IMR-90 (cell line): ENCODE measurements around the gene PET100. TPM values are rescaled to one million over a fixed set of nuclear protein-coding genes. Genes with fewer than 3 reads are reported as not detected.

Source experiments
- ATAC-seq: fragments of 200-7000 bp; cut with Tn5 transposase; 2 replicates; pipeline ENCODE4 v1.9.1; 2020; ENCODE audit warnings: low read depth, mild to moderate bottlenecking, moderate library complexity
- BruUV-seq: library from RNA; stranded (reverse); fragments of 400-500 nt; replicated peaks from 2 replicates; lab custom pipeline; 2021; lab: Mats Ljungman, UMichigan
- CTCF ChIA-PET: fragments of 300-600 bp; formaldehyde crosslinking; extraction: SDS; loops from one replicate; lab custom pipeline; 2021; ENCODE audit warnings: antibody characterized with exemption; lab: Yijun Ruan, JAX
- POLR2A ChIA-PET: fragments of 300-600 bp; sonication (Branson Sonifier 250); formaldehyde crosslinking; loops from one replicate; lab custom pipeline; 2022; ENCODE audit warnings: antibody characterized with exemption; ENCODE audit not compliant: unreplicated experiment; lab: Charles Lee
- DNase-seq: peaks from one replicate; pipeline ENCODE4 v3.0.0; 2013
- H2AFZ ChIP-seq: replicated peaks from 2 replicates; pipeline ENCODE3; 2013; ENCODE audit warnings: low read length, mild to moderate bottlenecking; ENCODE audit not compliant: poor library complexity
- H2AK5ac ChIP-seq: 2 replicates; pipeline ENCODE4 v1.6.1; 2013; ENCODE audit warnings: low read depth, low read length, inconsistent platforms
- H2AK9ac ChIP-seq: replicated peaks from 2 replicates; pipeline ENCODE3; 2013; ENCODE audit warnings: mild to moderate bottlenecking, low read depth, low read length, moderate library complexity; ENCODE audit not compliant: poor library complexity
- H2BK120ac ChIP-seq: 2 replicates; pipeline ENCODE4 v1.6.1; 2013; ENCODE audit warnings: low read depth, low read length, inconsistent platforms
- H2BK15ac ChIP-seq: 3 replicates; pipeline ENCODE4 v1.6.1; 2013; ENCODE audit warnings: low read depth, low read length, inconsistent platforms
- H2BK20ac ChIP-seq: 2 replicates; pipeline ENCODE4 v1.6.1; 2013; ENCODE audit warnings: low read depth, mild to moderate bottlenecking, inconsistent platforms, low read length, moderate library complexity
- H2BK5ac ChIP-seq: 2 replicates; pipeline ENCODE4 v1.6.1; 2013; ENCODE audit warnings: mild to moderate bottlenecking, low read depth, low read length, inconsistent platforms; ENCODE audit not compliant: poor library complexity, severe bottlenecking
- H3K14ac ChIP-seq: replicated peaks from 2 replicates; pipeline ENCODE4 v1.6.1; 2013; ENCODE audit warnings: low read depth, low read length, inconsistent platforms
- H3K18ac ChIP-seq: 2 replicates; pipeline ENCODE4 v1.6.1; 2013; ENCODE audit warnings: low read depth, low read length, control low read depth
- H3K23ac ChIP-seq: 2 replicates; pipeline ENCODE4 v1.6.1; 2013; ENCODE audit warnings: low read depth, low read length, inconsistent platforms
- H3K27ac ChIP-seq: 2 replicates; pipeline ENCODE4 v1.5.1; 2013; ENCODE audit warnings: mild to moderate bottlenecking, control low read depth, low read length; ENCODE audit not compliant: insufficient read depth
- H3K27me3 ChIP-seq: 2 replicates; pipeline ENCODE4 v1.6.1; 2013; ENCODE audit warnings: low read length; ENCODE audit not compliant: control insufficient read depth, insufficient read depth
- H3K36me3 ChIP-seq: 2 replicates; pipeline ENCODE4 v1.6.1; 2013; ENCODE audit warnings: low read length, mixed read lengths; ENCODE audit not compliant: control insufficient read depth, insufficient read depth
- H3K4ac ChIP-seq: 2 replicates; pipeline ENCODE4 v1.6.1; 2013; ENCODE audit warnings: low read depth, low read length, inconsistent platforms
- H3K4me1 ChIP-seq: 2 replicates; pipeline ENCODE4 v1.6.1; 2013; ENCODE audit warnings: low read length, mixed read lengths; ENCODE audit not compliant: control insufficient read depth, insufficient read depth
- H3K4me2 ChIP-seq: 2 replicates; pipeline ENCODE4 v1.6.1; 2013; ENCODE audit warnings: low read depth, mild to moderate bottlenecking, control low read depth, low read length, moderate library complexity
- H3K4me3 ChIP-seq: 2 replicates; pipeline ENCODE4 v1.5.1; 2013; ENCODE audit warnings: low read depth, mild to moderate bottlenecking, control low read depth, low read length, moderate library complexity; ENCODE audit not compliant: insufficient read depth
- H3K56ac ChIP-seq: 2 replicates; pipeline ENCODE4 v1.6.1; 2013; ENCODE audit warnings: low read length, inconsistent platforms; ENCODE audit not compliant: insufficient read depth; ENCODE audit errors: extremely low read depth
- H3K79me1 ChIP-seq, 2 experiments: 2 replicates each; pipeline ENCODE4 v1.6.1; 2013; ENCODE audit warnings: low read length in 2 of 2, inconsistent platforms in 1 of 2, low read depth in 1 of 2
- H3K9ac ChIP-seq: 2 replicates; pipeline ENCODE4 v1.6.1; 2013; ENCODE audit warnings: low read depth, low read length, control low read depth
- H3K9me1 ChIP-seq: 2 replicates; pipeline ENCODE4 v1.6.1; 2013; ENCODE audit warnings: low read length, inconsistent platforms; ENCODE audit not compliant: insufficient read depth
- H3K9me3 ChIP-seq: 2 replicates; pipeline ENCODE4 v1.6.1; 2013; ENCODE audit warnings: low read length; ENCODE audit not compliant: control insufficient read depth, insufficient read depth
- H4K20me1 ChIP-seq: 2 replicates; pipeline ENCODE4 v1.6.1; 2013; ENCODE audit warnings: low read length, inconsistent platforms; ENCODE audit not compliant: insufficient read depth
- H4K5ac ChIP-seq: 2 replicates; pipeline ENCODE4 v1.6.1; 2013; ENCODE audit warnings: mild to moderate bottlenecking, low read depth, low read length, control low read depth
- H4K8ac ChIP-seq, 2 experiments: 2 replicates each; pipeline ENCODE4 v1.6.1; 2013; ENCODE audit warnings: low read depth in 2 of 2, low read length in 2 of 2, control low read depth in 1 of 2, inconsistent platforms in 1 of 2
- H4K91ac ChIP-seq: 2 replicates; pipeline ENCODE4 v1.6.1; 2013; ENCODE audit warnings: low read depth, low read length, inconsistent platforms; ENCODE audit not compliant: insufficient read depth
- CEBPB ChIP-seq: IDR thresholded peaks from 2 replicates; pipeline ENCODE4 v1.6.1; 2012; ENCODE audit warnings: low read depth, low read length, improper control_type of control experiment
- CHD1 ChIP-seq: IDR thresholded peaks from 2 replicates; pipeline ENCODE4 v1.6.1; 2012; ENCODE audit warnings: low read depth, low read length, improper control_type of control experiment
- FOS ChIP-seq: fragments of 150-350 bp; IDR thresholded peaks from 2 replicates; pipeline ENCODE4 v1.6.1; 2016; ENCODE audit warnings: low read depth, low read length
- MXI1 ChIP-seq: IDR thresholded peaks from 2 replicates; pipeline ENCODE4 v1.6.1; 2012; ENCODE audit warnings: low read depth, mild to moderate bottlenecking, low read length, moderate library complexity, borderline replicate concordance
- NFE2L2 ChIP-seq: fragments of 150-350 bp; IDR thresholded peaks from 2 replicates; pipeline ENCODE4 v1.6.1; 2016; ENCODE audit warnings: low read depth, mild to moderate bottlenecking, low read length
- POLR2A ChIP-seq: IDR thresholded peaks from 2 replicates; pipeline ENCODE4 v1.6.1; 2012; ENCODE audit warnings: mild to moderate bottlenecking, low read depth, low read length
- RAD21 ChIP-seq: IDR thresholded peaks from 2 replicates; pipeline ENCODE4 v1.6.1; 2012; ENCODE audit warnings: low read length, improper control_type of control experiment
- RCOR1 ChIP-seq: IDR thresholded peaks from 2 replicates; pipeline ENCODE4 v1.6.1; 2012; ENCODE audit warnings: mild to moderate bottlenecking, low read length, improper control_type of control experiment; ENCODE audit not compliant: insufficient replicate concordance
- RFX5 ChIP-seq: IDR thresholded peaks from 2 replicates; pipeline ENCODE4 v1.8.0; 2012; ENCODE audit warnings: low read depth, mild to moderate bottlenecking, low read length, moderate library complexity
- SMC3 ChIP-seq: fragments of 150-350 bp; IDR thresholded peaks from 2 replicates; pipeline ENCODE4 v1.6.1; 2016; ENCODE audit warnings: low read depth, mild to moderate bottlenecking, antibody characterized with exemption, low read length, moderate library complexity
- WGBS, 2 experiments: methylation state at CpG; one replicate each; pipeline versions ENCODE4 v1.1.5 to v1.1.7; 2013; ENCODE audit warnings: missing lambda C conversion rate in 2 of 2; ENCODE audit not compliant: insufficient read length in 1 of 2; ENCODE audit errors: extremely low coverage in 2 of 2; 5-methylcytosine and 5-hydroxymethylcytosine counted together
- dilution Hi-C: fragments of 300-500 bp; cut with HindIII; formaldehyde crosslinking; loops from one replicate; pipeline ENCODE4 v1.14.3; 2018; ENCODE audit warnings: low sequenced_read_pairs; ENCODE audit not compliant: unreplicated experiment
- in situ Hi-C: fragments of 300-500 bp; cut with MboI; formaldehyde crosslinking; loops from 3 replicates; pipeline ENCODE4 v1.14.3; 2019; ENCODE audit warnings: low sequenced_read_pairs, inconsistent platforms, mixed read lengths
- intact Hi-C: fragments of 100-400 bp; cut with micrococcal nuclease; formaldehyde crosslinking; loops from 2 replicates; pipeline ENCODE4 v1.10.0; 2022
- polyA plus RNA-seq, 3 experiments: library from polyadenylated mRNA; depleted of rRNA; stranded (reverse); fragments of >200 nt; gene quantifications; 2 replicates each; pipeline ENCODE4 v1.2.3, GENCODE V29; 2012; ENCODE audit warnings: low replicate concordance in 1 of 3
- total RNA-seq: library from RNA; depleted of rRNA; stranded (reverse); fragments of >200 nt; gene quantifications from 2 replicates; pipeline ENCODE4 v1.2.3, GENCODE V29; 2012
- TF ChIP-seq, protein P1 (sequence below): fragments of 150-350 bp; IDR thresholded peaks from 2 replicates; pipeline ENCODE4 v1.6.1; 2017; ENCODE audit warnings: mild to moderate bottlenecking, antibody characterized with exemption, low read length, low read depth
- TF ChIP-seq, protein P2 (sequence below): conservative IDR thresholded peaks from 2 replicates; pipeline ENCODE4 v1.5.1; 2012; ENCODE audit warnings: mild to moderate bottlenecking, low read depth, low read length, improper control_type of control experiment

Gene PET100
- total and polyA plus RNA-seq, 2 of the 4 experiments (the other 2 are of a cell fraction): 1.4 to 31.4 TPM

DNA sequence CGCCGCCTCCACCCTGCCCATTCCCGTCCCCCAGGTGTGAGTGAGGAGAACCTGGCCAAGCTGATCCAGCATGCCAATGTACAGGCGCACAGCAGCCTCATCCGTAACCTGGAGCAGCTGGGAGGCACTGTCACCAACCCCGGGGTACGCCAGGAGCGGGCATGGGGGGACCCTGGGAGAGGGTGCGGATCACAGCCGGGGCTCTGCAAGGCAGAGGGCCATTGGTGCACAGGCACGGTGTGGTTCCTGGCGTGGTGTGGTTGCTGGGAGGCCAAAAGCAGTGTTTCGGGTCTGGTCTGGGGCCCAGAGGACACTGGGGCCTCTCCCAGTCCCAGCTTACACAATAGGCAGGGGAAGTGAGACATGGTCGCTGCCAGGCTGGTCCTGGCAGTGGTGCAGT is 15.6 kb downstream of the PET100 start:
- Histone ChIP-seq H4K5ac (no peak overlapping the region), H3K9ac (no peak overlapping the region), H2BK5ac (no peak overlapping the region), H2BK15ac (no peak overlapping the region), H3K4ac (no peak overlapping the region), H3K79me1 (no peaks in the 10 kb centered on the region), H3K18ac (no peak overlapping the region), H2AK9ac (no peak overlapping the region), H3K56ac (no peak overlapping the region), H3K36me3 (no peaks in the 10 kb centered on the region), H4K20me1 (no peaks in the 10 kb centered on the region), H3K14ac (no peak overlapping the region), H2AFZ (no peak overlapping the region), H3K4me3 (no peak overlapping the region), H2BK120ac (no peak overlapping the region), H4K8ac (no peak overlapping the region), H2AK5ac (no peak overlapping the region), H3K4me2 (no peak overlapping the region), H4K91ac (no peak overlapping the region), H3K27me3 (peaks cover 3% of the 10 kb centered on the region; the same call in 1 of the 2 replicates), H3K9me3 (no peaks in the 10 kb centered on the region), H3K27ac (no peak overlapping the region), H3K4me1 (no peaks in the 10 kb centered on the region), H3K23ac (no peak overlapping the region), H2BK20ac (no peak overlapping the region), H3K9me1 (peaks cover 2% of the 10 kb centered on the region; the same call in 1 of the 2 replicates)
- DNase-seq: no peak
- CTCF ChIA-PET: no interaction called here
- intact Hi-C loops (no loop called here), dilution Hi-C loops (no loop called here), in situ Hi-C loops (no loop called here)
- no peak for TF ChIP-seq RAD21
- TF ChIP-seq CHD1: no peak
- TF ChIP-seq RFX5: no peak
- TF ChIP-seq, protein P1, sequence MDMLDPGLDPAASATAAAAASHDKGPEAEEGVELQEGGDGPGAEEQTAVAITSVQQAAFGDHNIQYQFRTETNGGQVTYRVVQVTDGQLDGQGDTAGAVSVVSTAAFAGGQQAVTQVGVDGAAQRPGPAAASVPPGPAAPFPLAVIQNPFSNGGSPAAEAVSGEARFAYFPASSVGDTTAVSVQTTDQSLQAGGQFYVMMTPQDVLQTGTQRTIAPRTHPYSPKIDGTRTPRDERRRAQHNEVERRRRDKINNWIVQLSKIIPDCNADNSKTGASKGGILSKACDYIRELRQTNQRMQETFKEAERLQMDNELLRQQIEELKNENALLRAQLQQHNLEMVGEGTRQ: no peak
- no peak for TF ChIP-seq NFE2L2
- TF ChIP-seq MXI1: no peak
- TF ChIP-seq SMC3: no peak
- no peak for TF ChIP-seq POLR2A
- TF ChIP-seq RCOR1: no peak
- TF ChIP-seq FOS: no peak
- TF ChIP-seq CEBPB: no peak
- TF ChIP-seq, protein P2, sequence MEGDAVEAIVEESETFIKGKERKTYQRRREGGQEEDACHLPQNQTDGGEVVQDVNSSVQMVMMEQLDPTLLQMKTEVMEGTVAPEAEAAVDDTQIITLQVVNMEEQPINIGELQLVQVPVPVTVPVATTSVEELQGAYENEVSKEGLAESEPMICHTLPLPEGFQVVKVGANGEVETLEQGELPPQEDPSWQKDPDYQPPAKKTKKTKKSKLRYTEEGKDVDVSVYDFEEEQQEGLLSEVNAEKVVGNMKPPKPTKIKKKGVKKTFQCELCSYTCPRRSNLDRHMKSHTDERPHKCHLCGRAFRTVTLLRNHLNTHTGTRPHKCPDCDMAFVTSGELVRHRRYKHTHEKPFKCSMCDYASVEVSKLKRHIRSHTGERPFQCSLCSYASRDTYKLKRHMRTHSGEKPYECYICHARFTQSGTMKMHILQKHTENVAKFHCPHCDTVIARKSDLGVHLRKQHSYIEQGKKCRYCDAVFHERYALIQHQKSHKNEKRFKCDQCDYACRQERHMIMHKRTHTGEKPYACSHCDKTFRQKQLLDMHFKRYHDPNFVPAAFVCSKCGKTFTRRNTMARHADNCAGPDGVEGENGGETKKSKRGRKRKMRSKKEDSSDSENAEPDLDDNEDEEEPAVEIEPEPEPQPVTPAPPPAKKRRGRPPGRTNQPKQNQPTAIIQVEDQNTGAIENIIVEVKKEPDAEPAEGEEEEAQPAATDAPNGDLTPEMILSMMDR: no peak
- ATAC-seq: no peak
- POLR2A ChIA-PET: no interaction called here
- whole genome bisulfite sequencing, 2 experiments: 86% methylated on average over 9 of the region's 14 CpGs; no CpG with 5 or more reads in 1 of the 2 experiments
- BruUV-seq: no TSS peak
